Measurements from ENCODE around the gene BCAT1. TPM values are rescaled to one million over a fixed set of nuclear protein-coding genes. Genes with fewer than 3 reads are reported as not detected.

Gene BCAT1
- total RNA-seq, 1 donor from 2014 or later, result 35.3 TPM

DNA sequence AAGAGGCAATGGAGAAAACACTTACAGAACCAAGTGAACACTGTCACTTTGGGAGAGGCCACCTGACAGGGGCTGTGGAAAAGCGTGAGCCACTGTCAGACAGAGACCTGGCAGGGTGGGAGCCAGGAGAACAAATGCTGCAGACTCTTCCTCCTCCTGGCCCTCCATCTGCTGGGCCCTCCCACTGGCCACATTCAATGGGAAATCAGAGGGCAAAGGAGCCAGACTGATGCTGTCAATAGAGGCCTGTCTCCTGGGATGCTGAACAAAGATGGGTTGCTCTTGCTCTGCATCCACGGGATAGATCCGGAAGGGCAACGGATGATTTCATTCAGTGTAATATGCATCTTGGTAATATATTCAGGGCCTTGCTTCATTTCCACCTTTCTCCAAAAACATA, 44.9 kb upstream of the BCAT1 start:
- DNase-seq (ENCODE audit: low read depth), result no peak
- H3K4me3 ChIP-seq (ENCODE audit: low read depth, low read length), result no peak overlapping the region
- TF ChIP-seq, protein P1, sequence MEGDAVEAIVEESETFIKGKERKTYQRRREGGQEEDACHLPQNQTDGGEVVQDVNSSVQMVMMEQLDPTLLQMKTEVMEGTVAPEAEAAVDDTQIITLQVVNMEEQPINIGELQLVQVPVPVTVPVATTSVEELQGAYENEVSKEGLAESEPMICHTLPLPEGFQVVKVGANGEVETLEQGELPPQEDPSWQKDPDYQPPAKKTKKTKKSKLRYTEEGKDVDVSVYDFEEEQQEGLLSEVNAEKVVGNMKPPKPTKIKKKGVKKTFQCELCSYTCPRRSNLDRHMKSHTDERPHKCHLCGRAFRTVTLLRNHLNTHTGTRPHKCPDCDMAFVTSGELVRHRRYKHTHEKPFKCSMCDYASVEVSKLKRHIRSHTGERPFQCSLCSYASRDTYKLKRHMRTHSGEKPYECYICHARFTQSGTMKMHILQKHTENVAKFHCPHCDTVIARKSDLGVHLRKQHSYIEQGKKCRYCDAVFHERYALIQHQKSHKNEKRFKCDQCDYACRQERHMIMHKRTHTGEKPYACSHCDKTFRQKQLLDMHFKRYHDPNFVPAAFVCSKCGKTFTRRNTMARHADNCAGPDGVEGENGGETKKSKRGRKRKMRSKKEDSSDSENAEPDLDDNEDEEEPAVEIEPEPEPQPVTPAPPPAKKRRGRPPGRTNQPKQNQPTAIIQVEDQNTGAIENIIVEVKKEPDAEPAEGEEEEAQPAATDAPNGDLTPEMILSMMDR (IDR thresholded peaks at IDR 0.05; ENCODE audit: insufficient read depth, low read length, severe bottlenecking), result no peak
- no peak for FAIRE-seq
- H3K27me3 ChIP-seq (ENCODE audit: control insufficient read depth, insufficient read depth, low read length), result no peaks in the 10 kb centered on the region
- no peaks in the 10 kb centered on the region for H3K36me3 ChIP-seq (ENCODE audit: control insufficient read depth, insufficient read depth, low read length)

- TF ChIP-seq, protein P1 (IDR thresholded peaks at IDR 0.05; ENCODE audit: insufficient read depth, low read length, severe bottlenecking), result peak; percentile 26
Observed at GRCh38 chr12:24991209-24992049, 42.5 kb upstream of the BCAT1 start.

DNA sequence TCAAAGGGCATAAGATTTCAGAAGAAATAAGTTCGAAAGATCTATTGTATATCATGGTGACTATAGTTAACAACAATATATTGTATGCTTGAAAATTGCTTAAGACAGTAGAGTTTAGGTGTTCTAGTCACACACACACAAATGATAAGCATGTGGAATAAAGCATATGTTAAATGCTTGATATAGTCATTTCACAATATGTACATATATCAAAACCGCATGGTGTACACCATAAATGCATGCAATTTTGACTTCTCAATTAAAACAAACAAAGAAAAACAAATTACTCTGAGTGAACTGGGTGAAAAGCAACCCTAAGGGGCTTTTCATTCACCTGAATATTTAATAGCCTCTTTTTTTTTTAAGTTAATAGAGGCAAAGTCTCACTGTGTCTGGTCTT, 40.3 kb upstream of the BCAT1 start:
- no peaks in the 10 kb centered on the region for H3K36me3 ChIP-seq (ENCODE audit: control insufficient read depth, insufficient read depth, low read length)
- TF ChIP-seq, protein P1 (IDR thresholded peaks at IDR 0.05; ENCODE audit: insufficient read depth, low read length, severe bottlenecking), result no peak
- FAIRE-seq (no peak), DNase-seq (ENCODE audit: low read depth) (no peak)
- H3K27me3 ChIP-seq (ENCODE audit: control insufficient read depth, insufficient read depth, low read length), result no peaks in the 10 kb centered on the region
- no peak overlapping the region for H3K4me3 ChIP-seq (ENCODE audit: low read depth, low read length)

More at GRCh38 chr12:24991209-24992049, 42.5 kb upstream of the BCAT1 start:
- no peak for FAIRE-seq
- no peaks in the 10 kb centered on the region for H3K36me3 ChIP-seq (ENCODE audit: control insufficient read depth, insufficient read depth, low read length)
- peak; percentile 69 for DNase-seq (ENCODE audit: low read depth)
- H3K4me3 ChIP-seq (ENCODE audit: low read depth, low read length), result no peak overlapping the region
- H3K27me3 ChIP-seq (ENCODE audit: control insufficient read depth, insufficient read depth, low read length), result no peaks in the 10 kb centered on the region

DNA sequence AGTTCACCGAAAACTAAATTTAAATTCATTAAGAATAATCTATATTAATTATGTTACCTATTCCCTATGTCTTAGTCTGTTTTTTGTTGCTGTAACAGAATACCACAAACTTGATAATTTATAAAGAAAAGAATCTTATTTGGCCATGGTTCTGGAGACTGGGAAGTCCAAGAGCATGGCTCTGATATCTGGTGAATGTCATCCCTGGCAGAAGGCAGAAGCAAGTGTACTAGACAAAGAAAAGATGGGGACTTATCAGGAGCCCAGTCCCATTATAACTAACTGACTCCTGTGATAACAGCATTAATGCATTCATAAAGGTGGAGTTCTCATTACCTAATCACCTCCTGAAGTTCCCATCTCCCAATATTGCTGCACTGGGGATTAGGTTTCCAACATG, 33.3 kb upstream of the BCAT1 start:
- DNase-seq (ENCODE audit: low read depth) (no peak), FAIRE-seq (no peak)
- Histone ChIP-seq H3K27me3 (ENCODE audit: control insufficient read depth, insufficient read depth, low read length) (no peaks in the 10 kb centered on the region), H3K4me3 (ENCODE audit: low read depth, low read length) (no peak overlapping the region), H3K36me3 (ENCODE audit: control insufficient read depth, insufficient read depth, low read length) (no peaks in the 10 kb centered on the region)
- TF ChIP-seq, protein P1 (IDR thresholded peaks at IDR 0.05; ENCODE audit: insufficient read depth, low read length, severe bottlenecking), result no peak

GRCh38 chr12:24979976-24980730, 31.3 kb upstream of the BCAT1 start:
- H3K36me3 ChIP-seq (ENCODE audit: control insufficient read depth, insufficient read depth, low read length), result no peaks in the 10 kb centered on the region
- FAIRE-seq (no peak), DNase-seq (ENCODE audit: low read depth) (no peak)
- TF ChIP-seq, protein P1 (IDR thresholded peaks at IDR 0.05; ENCODE audit: insufficient read depth, low read length, severe bottlenecking), result no peak
- H3K4me3 ChIP-seq (ENCODE audit: low read depth, low read length), result no peak overlapping the region
- H3K27me3 ChIP-seq (ENCODE audit: control insufficient read depth, insufficient read depth, low read length), result no peaks in the 10 kb centered on the region

All from bronchial epithelial cell (primary cell).